ENCODE measurements around the gene ANKRD44.

GRCh38 chr2:197198890-197199289 lies 111.7 kb downstream of the ANKRD44 start:
- no peak for TF ChIP-seq CTCF (IDR thresholded peaks at IDR 0.05; ENCODE audit: low read depth, low read length, poor library complexity, severe bottlenecking)
- TF ChIP-seq EZH2phosphoT487 (IDR thresholded peaks at IDR 0.05; ENCODE audit: borderline replicate concordance, low read length): no peak

Measured in DOHH2 (cell line).